K562 (cell line): ENCODE results near the gene SIRPD. TPM values are rescaled to one million over a fixed set of nuclear protein-coding genes. Genes with fewer than 3 reads are reported as not detected.

Experiments used
- ATAC-seq: fragments of 200-7000 bp; cut with Tn5 transposase; 3 replicates; pipeline ENCODE4 v1.9.1; 2020; ENCODE audit warnings: moderate library complexity
- BruUV-seq: library from RNA; stranded (reverse); fragments of 400-500 nt; replicated peaks from 2 replicates; lab custom pipeline; 2021; lab: Mats Ljungman, UMichigan
- CTCF ChIA-PET: fragments of 300-600 bp; formaldehyde crosslinking; extraction: SDS; loops from one replicate; lab custom pipeline; 2021; ENCODE audit warnings: low intra/inter-chr PET ratio; lab: Yijun Ruan, JAX
- POLR2A ChIA-PET: fragments of 300-600, 350-650 bp; sonication (Branson Sonifier 250); formaldehyde crosslinking; extraction: SDS; loops from one replicate; lab custom pipeline; 2021; ENCODE audit warnings: antibody characterized with exemption, inconsistent platforms; lab: Yijun Ruan, JAX
- DNase-seq, 4 experiments: peaks; one replicate each; pipeline versions ENCODE4 v3.0.0 to v3.0.0-alpha.2; 2011 to 2018; ENCODE audit warnings: low spot score in 3 of 4, mixed read lengths in 3 of 4; ENCODE audit errors: extremely low read depth in 1 of 4
- FAIRE-seq: peaks from 2 replicates; lab custom pipeline; 2011; peaks lifted over from hg19 to GRCh38; lab: Jason Lieb, UNC
- H2AFZ ChIP-seq: 2 replicates; pipeline ENCODE4 v1.6.0; 2011; ENCODE audit warnings: low read depth, low read length, control low read depth, inconsistent platforms
- H3K27ac ChIP-seq: fragments of 200-600 bp; 3 replicates; pipeline ENCODE4 v1.8.0; 2011; ENCODE audit warnings: low read depth, mild to moderate bottlenecking, control low read depth, inconsistent platforms, low read length, moderate library complexity, mixed read lengths; ENCODE audit errors: extremely low read depth
- H3K27me3 ChIP-seq, 2 experiments: fragments of 300-600 bp in 1 of 2; 2 replicates in 1 of 2; 3 replicates in 1 of 2; pipeline versions ENCODE4 v1.6.0 to v1.8.0; 2011; ENCODE audit warnings: inconsistent platforms in 2 of 2, low read length in 2 of 2, mild to moderate bottlenecking in 1 of 2, mixed read lengths in 1 of 2, moderate library complexity in 1 of 2; ENCODE audit not compliant: control insufficient read depth in 2 of 2, insufficient read depth in 2 of 2
- H3K36me3 ChIP-seq: fragments of 300-600 bp; 3 replicates; pipeline ENCODE4 v1.8.0; 2011; ENCODE audit warnings: mild to moderate bottlenecking, low read length, inconsistent platforms; ENCODE audit not compliant: control insufficient read depth, insufficient read depth
- H3K4me1 ChIP-seq, 2 experiments: fragments of 200-600 bp in 1 of 2; replicated peaks in 1 of 2; 2 replicates in 1 of 2; 3 replicates in 1 of 2; pipeline versions ENCODE4 v1.5.1 to v1.8.0; 2011; ENCODE audit warnings: inconsistent platforms in 2 of 2, low read length in 2 of 2, mild to moderate bottlenecking in 1 of 2, mixed read lengths in 1 of 2, moderate library complexity in 1 of 2; ENCODE audit not compliant: control insufficient read depth in 2 of 2, insufficient read depth in 2 of 2
- H3K4me2 ChIP-seq: 2 replicates; pipeline ENCODE4 v1.6.1; 2011; ENCODE audit warnings: low read length, control low read depth, inconsistent platforms, mixed read lengths; ENCODE audit not compliant: insufficient read depth
- H3K4me3 ChIP-seq: fragments of 200-600 bp; sonication (generic), shearing (Covaris generic); 2 replicates; pipeline ENCODE4 v1.5.1; 2016; ENCODE audit warnings: control low read depth, inconsistent platforms
- H3K79me2 ChIP-seq: fragments of 200-600 bp; 3 replicates; pipeline ENCODE4 v1.8.0; 2011; ENCODE audit warnings: low read length, inconsistent platforms; ENCODE audit not compliant: control insufficient read depth, insufficient read depth
- H3K9ac ChIP-seq, 2 experiments: 2 replicates each; pipeline versions ENCODE4 v1.6.0 to v1.6.1; 2011; ENCODE audit warnings: low read depth in 2 of 2, low read length in 2 of 2, control low read depth in 1 of 2, inconsistent platforms in 1 of 2, mild to moderate bottlenecking in 1 of 2, mixed read lengths in 1 of 2; ENCODE audit not compliant: insufficient read depth in 1 of 2
- H3K9me1 ChIP-seq: one replicate; pipeline ENCODE4 v1.6.0; 2011; ENCODE audit warnings: inconsistent platforms, mild to moderate bottlenecking, low read length, moderate library complexity; ENCODE audit not compliant: control insufficient read depth, insufficient read depth
- H3K9me3 ChIP-seq: replicated peaks from 2 replicates; pipeline ENCODE4 v1.5.1; 2011; ENCODE audit warnings: low read depth, low read length, inconsistent platforms; ENCODE audit not compliant: control insufficient read depth, insufficient read depth
- H4K20me1 ChIP-seq: replicated peaks from 2 replicates; pipeline ENCODE4 v1.6.1; 2011; ENCODE audit warnings: low read length, inconsistent platforms, mixed read lengths; ENCODE audit not compliant: control insufficient read depth, insufficient read depth
- ASH1L ChIP-seq: fragments of 450-650 bp; IDR thresholded peaks from 2 replicates; pipeline ENCODE4 v1.6.1; 2018; ENCODE audit warnings: borderline replicate concordance, mild to moderate bottlenecking, low read depth; ENCODE audit not compliant: partially characterized antibody
- DACH1 ChIP-seq: fragments of 450-650 bp; IDR thresholded peaks from 2 replicates; pipeline ENCODE4 v1.6.1; 2018; ENCODE audit not compliant: partially characterized antibody
- GTF2A2 ChIP-seq: IDR thresholded peaks from 2 replicates; pipeline ENCODE4 v1.6.1; 2016; ENCODE audit warnings: mild to moderate bottlenecking, missing genetic modification characterization, missing compliant biosample characterization
- HDAC8 ChIP-seq: fragments of 450-650 bp; IDR thresholded peaks from 2 replicates; pipeline ENCODE4 v1.6.1; 2016; ENCODE audit warnings: mild to moderate bottlenecking, missing genetic modification characterization, moderate library complexity, missing compliant biosample characterization
- KAT2B ChIP-seq: IDR thresholded peaks from one replicate; pipeline ENCODE4 v1.6.1; 2012; ENCODE audit warnings: low read depth, mild to moderate bottlenecking, control low read depth, inconsistent platforms, low read length, moderate library complexity
- PBX2 ChIP-seq, 2 experiments: IDR thresholded peaks in 1 of 2; conservative IDR thresholded peaks in 1 of 2; 2 replicates each; pipeline ENCODE4 v1.6.1; 2016; ENCODE audit warnings: low read depth in 2 of 2, mild to moderate bottlenecking in 1 of 2, missing compliant biosample characterization in 1 of 2, missing genetic modification characterization in 1 of 2, moderate library complexity in 1 of 2
- PURB ChIP-seq: sonication (generic); formaldehyde crosslinking; IDR thresholded peaks from 2 replicates; pipeline ENCODE4 v1.9.0; 2021; ENCODE audit warnings: low read depth, mild to moderate bottlenecking, missing genetic modification reagents
- SMAD4 ChIP-seq: fragments of 250-450 bp; sonication (Bioruptor Pico); conservative IDR thresholded peaks from 2 replicates; pipeline ENCODE4 v1.8.0; 2021; ENCODE audit warnings: inconsistent platforms, mild to moderate bottlenecking, moderate library complexity
- TGIF2 ChIP-seq: sonication (generic); formaldehyde crosslinking; IDR thresholded peaks from 2 replicates; pipeline ENCODE4 v1.8.1; 2022; ENCODE audit warnings: mild to moderate bottlenecking, missing genetic modification reagents, moderate library complexity
- TSC22D4 ChIP-seq: fragments of 450-650 bp; IDR thresholded peaks from 2 replicates; pipeline ENCODE4 v1.6.1; 2016; ENCODE audit warnings: missing genetic modification characterization, missing biosample characterization, control low read depth
- ZBTB2 ChIP-seq: fragments of 450-650 bp; IDR thresholded peaks from 2 replicates; pipeline ENCODE4 v1.6.1; 2016; ENCODE audit warnings: antibody characterized with exemption
- ZMIZ1 ChIP-seq, 2 experiments: fragments of 150-350 bp in 1 of 2; IDR thresholded peaks; 2 replicates each; pipeline ENCODE4 v1.6.1; 2012 to 2016; ENCODE audit warnings: low read depth in 2 of 2, low read length in 2 of 2, mild to moderate bottlenecking in 1 of 2, moderate library complexity in 1 of 2
- WGBS: fragments of 100-300 bp; shearing (Covaris generic); methylation state at CpG from one replicate; pipeline ENCODE4 v1.1.6; 2016; ENCODE audit warnings: low coverage, mixed read lengths; ENCODE audit not compliant: insufficient coverage; ENCODE audit errors: missing lambda C conversion rate; 5-methylcytosine and 5-hydroxymethylcytosine counted together
- in situ Hi-C: fragments of 300-500 bp; cut with MboI; formaldehyde crosslinking; loops from 4 replicates; pipeline ENCODE4 v1.15.0; 2018; ENCODE audit warnings: inconsistent platforms, mixed read lengths
- intact Hi-C: fragments of 100-400 bp; cut with micrococcal nuclease; formaldehyde crosslinking; loops from 2 replicates; pipeline ENCODE4 v1.14.2; 2022
- polyA plus RNA-seq, 8 experiments: library from polyadenylated mRNA; depleted of rRNA in 4 of 8; stranded (reverse) in 5 of 8; unstranded in 3 of 8; fragments of >200 nt; fragmentation: Nextera tagmentation in 2 of 8; fragmentation: Illumina TruSeq in 1 of 8; extraction: Ambion mirVana in 2 of 8; extraction: Trizol in 1 of 8; gene quantifications; 2 replicates each; pipeline versions ENCODE4 v1.2.1 to v1.2.3, GENCODE V29; 2011 to 2014; ENCODE audit warnings: inconsistent platforms in 1 of 8, missing spikeins in 1 of 8
- total RNA-seq, 7 experiments: library from RNA; depleted of rRNA in 6 of 7; stranded (reverse); fragments of >200 nt in 6 of 7; fragmentation: Illumina TruSeq in 2 of 7; extraction: Trizol in 2 of 7; gene quantifications; 2 replicates each; pipeline versions ENCODE4 v1.2.1 to v1.2.3, GENCODE V29; 2011 to 2021; ENCODE audit warnings: low replicate concordance in 1 of 7

Gene SIRPD
- total and polyA plus RNA-seq, 9 of the 15 experiments (the other 6 are each of a cell fraction or from before 2014, with no cell fraction given), result not detected

- TF ChIP-seq PBX2 (CRISPR knock-in tag; IDR thresholded peaks at IDR 0.05; ENCODE audit: low read depth) (no peak), PBX2 (tag; conservative IDR thresholded peaks at IDR 0.05; ENCODE audit: low read depth) (no peak), TSC22D4 (no peak), PURB (no peak)
Measured at GRCh38 chr20:1595333-1595732, 37.8 kb upstream of the SIRPD start (continued).

GRCh38 chr20:1588533-1589460 is 31.3 kb upstream of the SIRPD start:
- H3K27ac ChIP-seq, result no peak overlapping the region
- CTCF ChIA-PET, result no interaction called here
- in situ Hi-C loops, result no loop called here
- TF ChIP-seq DACH1 (no peak), TGIF2 (no peak), KAT2B (no peak), GTF2A2 (tag) (no peak), ASH1L (no peak), HDAC8 (tag) (no peak), ZBTB2 (no peak), ZMIZ1 (IDR thresholded peaks at IDR 0.05; ENCODE audit: low read depth in 2 of 2, low read length in 2 of 2) (no peak), SMAD4 (CRISPR knock-in tag) (no peak)

More at GRCh38 chr20:1588533-1589460, 31.3 kb upstream of the SIRPD start:
- no peaks in the 10 kb centered on the region for H4K20me1 ChIP-seq
- no CpG with 5 or more reads among the region's 9 CpGs for WGBS
- no peak overlapping the region for H3K4me3 ChIP-seq
- H3K27me3 ChIP-seq, result no peaks in the 10 kb centered on the region
- H3K4me2 ChIP-seq, result no peak overlapping the region
- ATAC-seq (no peak), FAIRE-seq (no peak), DNase-seq (no peak)
- H2AFZ ChIP-seq, result no peak overlapping the region
- no peak overlapping the region for H3K9ac ChIP-seq
- no peaks in the 10 kb centered on the region for H3K4me1 ChIP-seq
- intact Hi-C loops, result no loop called here
- no peaks in the 10 kb centered on the region for H3K36me3 ChIP-seq
- no peaks in the 10 kb centered on the region for H3K9me1 ChIP-seq
- H3K9me3 ChIP-seq, result no peaks in the 10 kb centered on the region
- no TSS peak for BruUV-seq
- H3K79me2 ChIP-seq, result no peaks in the 10 kb centered on the region
- POLR2A ChIA-PET, result no interaction called here
